Hepatocyte (in vitro differentiated cells): ENCODE results near the gene EPHA2.

ENCODE experiments used
- EZH2phosphoT487 ChIP-seq: fragments of 200-600 bp; sonication (generic); IDR thresholded peaks from one replicate; pipeline ENCODE4 v1.6.1; 2018; ENCODE audit warnings: antibody characterized with exemption, mild to moderate bottlenecking, low read depth, moderate library complexity; ENCODE audit not compliant: unreplicated experiment, severe bottlenecking
- TF ChIP-seq, protein P1 (sequence below): fragments of 200-600 bp; sonication (generic); IDR thresholded peaks from 2 replicates; pipeline ENCODE4 v1.5.1; 2016; ENCODE audit warnings: antibody characterized with exemption, mild to moderate bottlenecking; ENCODE audit not compliant: poor library complexity

DNA sequence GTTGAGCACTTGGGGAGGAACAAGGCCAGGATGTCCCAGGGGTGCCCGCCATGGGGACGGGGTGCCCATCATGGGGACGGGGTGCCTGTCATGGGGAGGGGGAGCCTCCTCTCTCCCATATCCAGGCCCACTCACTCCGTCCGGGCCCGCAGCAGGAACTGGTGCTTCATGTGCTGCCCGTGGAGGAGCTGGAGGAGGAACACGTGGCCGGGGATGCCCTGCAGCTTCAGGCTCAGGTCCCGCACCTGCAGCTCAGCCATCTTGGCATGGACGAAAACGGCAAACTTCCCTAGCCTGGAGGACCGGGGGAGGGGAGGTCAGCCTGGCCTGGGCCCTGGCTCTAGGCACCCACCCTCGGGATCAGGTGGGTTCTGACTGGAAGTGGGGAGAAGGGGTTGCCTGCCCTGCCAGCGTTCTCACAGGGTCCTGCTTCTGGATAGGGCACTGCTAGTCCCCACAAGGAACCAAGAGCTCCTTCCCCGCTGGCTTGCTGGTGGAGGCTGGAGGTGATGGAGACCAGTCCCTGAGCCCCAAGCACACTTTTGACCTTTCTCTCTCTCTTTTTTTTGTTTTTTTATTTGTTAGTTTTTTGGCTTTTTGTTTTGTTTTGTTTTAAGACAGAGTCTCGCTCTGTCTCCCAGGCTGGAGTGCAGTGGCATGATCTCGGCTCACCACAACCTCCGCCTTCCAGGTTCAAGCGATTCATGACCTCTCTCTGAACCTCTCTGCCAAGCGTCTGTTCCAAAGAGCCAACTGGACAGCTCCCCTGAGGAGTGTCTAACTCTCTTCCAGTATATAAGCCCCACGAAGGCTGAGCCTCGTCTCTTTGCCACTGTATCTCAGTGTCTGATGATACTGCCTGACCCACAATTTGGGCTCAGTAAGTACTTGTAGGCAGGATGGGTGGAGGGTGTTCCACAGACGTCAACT lies 46.7 kb upstream of the EPHA2 start:
- TF ChIP-seq, protein P1, sequence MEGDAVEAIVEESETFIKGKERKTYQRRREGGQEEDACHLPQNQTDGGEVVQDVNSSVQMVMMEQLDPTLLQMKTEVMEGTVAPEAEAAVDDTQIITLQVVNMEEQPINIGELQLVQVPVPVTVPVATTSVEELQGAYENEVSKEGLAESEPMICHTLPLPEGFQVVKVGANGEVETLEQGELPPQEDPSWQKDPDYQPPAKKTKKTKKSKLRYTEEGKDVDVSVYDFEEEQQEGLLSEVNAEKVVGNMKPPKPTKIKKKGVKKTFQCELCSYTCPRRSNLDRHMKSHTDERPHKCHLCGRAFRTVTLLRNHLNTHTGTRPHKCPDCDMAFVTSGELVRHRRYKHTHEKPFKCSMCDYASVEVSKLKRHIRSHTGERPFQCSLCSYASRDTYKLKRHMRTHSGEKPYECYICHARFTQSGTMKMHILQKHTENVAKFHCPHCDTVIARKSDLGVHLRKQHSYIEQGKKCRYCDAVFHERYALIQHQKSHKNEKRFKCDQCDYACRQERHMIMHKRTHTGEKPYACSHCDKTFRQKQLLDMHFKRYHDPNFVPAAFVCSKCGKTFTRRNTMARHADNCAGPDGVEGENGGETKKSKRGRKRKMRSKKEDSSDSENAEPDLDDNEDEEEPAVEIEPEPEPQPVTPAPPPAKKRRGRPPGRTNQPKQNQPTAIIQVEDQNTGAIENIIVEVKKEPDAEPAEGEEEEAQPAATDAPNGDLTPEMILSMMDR: no peak
- TF ChIP-seq EZH2phosphoT487: no peak
